Measurements from ENCODE around the gene CCNJ. TPM values are rescaled to one million over a fixed set of nuclear protein-coding genes. Genes with fewer than 3 reads are reported as not detected.
A peak's percentile ranks its signal among the peaks of the same experiment; 100 is the strongest.
"Not testable (repeated sequence)": the region's sequence is repeated elsewhere in the genome, so short reads cannot be mapped to it uniquely, and the experiment has no call there.

CCNJ gene
- total RNA-seq, result 12.1 and 14.4 TPM in 2 replicates
- polyA plus RNA-seq, result 5.1 and 8.2 TPM in 2 replicates

- H3K79me2 ChIP-seq, result peaks cover 43% of the 10 kb centered on the region
- H3K27me3 ChIP-seq, result no peaks in the 10 kb centered on the region
- no peaks in the 10 kb centered on the region for H3K9me2 ChIP-seq (replicated peaks; ENCODE audit: insufficient read depth)
- H3K4me1 ChIP-seq (ENCODE audit: insufficient read depth), result peaks cover 9% of the 10 kb centered on the region
- peaks cover 11% of the 10 kb centered on the region for H4K20me1 ChIP-seq (ENCODE audit: insufficient read depth, poor library complexity, severe bottlenecking)
- 4% methylated on average over 80 of the region's 92 CpGs for WGBS (ENCODE audit: low lambda C conversion rate, missing lambda C conversion rate)
- peak within 1 kb of the TSS; percentile 98 for H2AFZ ChIP-seq
- no peaks in the 10 kb centered on the region for H3K36me3 ChIP-seq (replicated peaks; ENCODE audit: insufficient read depth, low read depth)
- H3K27ac ChIP-seq, result peak within 1 kb of the TSS; percentile 98
- peak; percentile 96 for DNase-seq (ENCODE audit: low spot score)
- no peaks in the 10 kb centered on the region for H3K9me3 ChIP-seq (ENCODE audit: low read depth)
- H3K4me2 ChIP-seq, result peak within 1 kb of the TSS; percentile 81
- TF ChIP-seq CTCF (IDR thresholded peaks at IDR 0.05; ENCODE audit: poor library complexity) (peak; percentile 3), EZH2phosphoT487 (IDR thresholded peaks at IDR 0.05; ENCODE audit: low read depth, severe bottlenecking, unreplicated experiment) (no peak)
- H3K4me3 ChIP-seq, result peak within 1 kb of the TSS; percentile 95
These were observed at the start of gene CCNJ for GRCh38 chr10:96043033-96043892. TSS of gene CCNJ (plus strand) at chr10:96043583. CDS start at chr10:96044394, 811 bp downstream.

- not testable (repeated sequence) for H3K9me2 ChIP-seq (replicated peaks; ENCODE audit: insufficient read depth); H3K4me2 ChIP-seq; DNase-seq (ENCODE audit: low spot score); H4K20me1 ChIP-seq (ENCODE audit: insufficient read depth, poor library complexity, severe bottlenecking); H3K4me1 ChIP-seq (ENCODE audit: insufficient read depth); H3K9me3 ChIP-seq (ENCODE audit: low read depth); H3K36me3 ChIP-seq (replicated peaks; ENCODE audit: insufficient read depth, low read depth); H2AFZ ChIP-seq; H3K4me3 ChIP-seq; H3K79me2 ChIP-seq; H3K27ac ChIP-seq
- 78% methylated on average over 11 of the region's 11 CpGs for WGBS (ENCODE audit: low lambda C conversion rate, missing lambda C conversion rate)
- H3K27me3 ChIP-seq, result peaks cover 11% of the 10 kb centered on the region
These were observed 49.0 kb upstream of the CCNJ start for GRCh38 chr10:95994376-95994775.

- WGBS (ENCODE audit: low lambda C conversion rate, missing lambda C conversion rate), result 84% methylated on average over 1 of the region's 1 CpG
- no peaks in the 10 kb centered on the region for H3K9me2 ChIP-seq (replicated peaks; ENCODE audit: insufficient read depth)
- no peak overlapping the region for H3K4me2 ChIP-seq
- TF ChIP-seq EZH2 (IDR thresholded peaks at IDR 0.05; ENCODE audit: borderline replicate concordance) (no peak), CTCF (IDR thresholded peaks at IDR 0.05; ENCODE audit: poor library complexity) (no peak), EZH2phosphoT487 (IDR thresholded peaks at IDR 0.05; ENCODE audit: low read depth, severe bottlenecking, unreplicated experiment) (no peak)
- no peaks in the 10 kb centered on the region for H3K4me1 ChIP-seq (ENCODE audit: insufficient read depth)
- H3K4me3 ChIP-seq, result no peak overlapping the region
- H3K79me2 ChIP-seq, result no peaks in the 10 kb centered on the region
- H4K20me1 ChIP-seq (ENCODE audit: insufficient read depth, poor library complexity, severe bottlenecking), result no peaks in the 10 kb centered on the region
- H3K9me3 ChIP-seq (ENCODE audit: low read depth), result no peaks in the 10 kb centered on the region
- DNase-seq (ENCODE audit: low spot score), result no peak
- peaks cover 4% of the 10 kb centered on the region for H3K27me3 ChIP-seq
- H3K36me3 ChIP-seq (replicated peaks; ENCODE audit: insufficient read depth, low read depth), result no peaks in the 10 kb centered on the region
- H2AFZ ChIP-seq, result no peak overlapping the region
- no peak overlapping the region for H3K27ac ChIP-seq
These were observed 45.1 kb upstream of the CCNJ start for GRCh38 chr10:95998255-95998784.

GRCh38 chr10:96013956-96014355, 29.4 kb upstream of the CCNJ start:
- no peak overlapping the region for H3K4me2 ChIP-seq
- H3K4me1 ChIP-seq (ENCODE audit: insufficient read depth), result no peaks in the 10 kb centered on the region
- no peaks in the 10 kb centered on the region for H4K20me1 ChIP-seq (ENCODE audit: insufficient read depth, poor library complexity, severe bottlenecking)
- H3K9me2 ChIP-seq (replicated peaks; ENCODE audit: insufficient read depth), result no peaks in the 10 kb centered on the region
- H2AFZ ChIP-seq, result no peak overlapping the region
- no peak overlapping the region for H3K4me3 ChIP-seq
- no peaks in the 10 kb centered on the region for H3K27me3 ChIP-seq
- WGBS (ENCODE audit: low lambda C conversion rate, missing lambda C conversion rate), result 84% methylated on average over 2 of the region's 2 CpGs
- H3K27ac ChIP-seq, result no peak overlapping the region
- no peak for DNase-seq (ENCODE audit: low spot score)
- no peaks in the 10 kb centered on the region for H3K36me3 ChIP-seq (replicated peaks; ENCODE audit: insufficient read depth, low read depth)
- no peaks in the 10 kb centered on the region for H3K9me3 ChIP-seq (ENCODE audit: low read depth)
- no peak for TF ChIP-seq CTCF (IDR thresholded peaks at IDR 0.05; ENCODE audit: poor library complexity)
- H3K79me2 ChIP-seq, result no peaks in the 10 kb centered on the region
